OCI-LY3 (cell line): ENCODE data around the gene MGAT4B.

ENCODE experiments used
- CTCF ChIP-seq: fragments of 200-600, 300-600 bp; sonication (generic); IDR thresholded peaks from 2 replicates; pipeline ENCODE4 v1.5.1; 2014; ENCODE audit warnings: antibody characterized with exemption, low read length, low read depth
- EZH2phosphoT487 ChIP-seq: fragments of 200-600 bp; shearing (Covaris generic); IDR thresholded peaks from 2 replicates; pipeline ENCODE4 v1.6.1; 2018; ENCODE audit warnings: antibody characterized with exemption, mixed run types, low read depth

GRCh38 chr5:179786861-179787260 lies 19.8 kb downstream of the MGAT4B start:
- TF ChIP-seq CTCF, result no peak
- TF ChIP-seq EZH2phosphoT487, result no peak
